Medulla oblongata (tissue), 1 donor: ENCODE results near the gene EML6.

ENCODE experiments used
- DNase-seq: peaks from one replicate; pipeline ENCODE4 v3.0.0-alpha.2; 2015; ENCODE audit errors: extremely low spot score

Gene EML6

DNA sequence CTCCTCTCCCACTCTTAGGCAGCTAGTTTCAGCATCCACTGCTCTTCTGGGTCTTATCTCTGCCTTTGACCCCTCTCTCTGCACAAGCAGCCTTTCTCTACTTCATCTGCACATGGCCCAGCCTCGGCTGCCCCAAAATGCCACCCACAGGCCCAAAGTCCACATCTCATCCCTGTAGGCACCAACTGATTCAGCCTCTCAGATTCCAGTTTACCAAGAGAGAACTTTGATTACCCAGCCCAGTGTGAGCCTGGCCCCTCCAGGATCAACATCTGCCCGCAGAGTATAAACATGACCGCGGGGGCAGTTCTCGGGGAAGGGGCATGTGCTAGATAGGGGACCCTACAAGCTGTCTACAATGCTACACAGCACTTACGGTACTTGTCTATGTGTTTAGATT lies 185.1 kb downstream of the EML6 start:
- no peak for DNase-seq

GRCh38 chr2:54909001-54909400 lies 185.5 kb downstream of the EML6 start:
- no peak for DNase-seq

DNA sequence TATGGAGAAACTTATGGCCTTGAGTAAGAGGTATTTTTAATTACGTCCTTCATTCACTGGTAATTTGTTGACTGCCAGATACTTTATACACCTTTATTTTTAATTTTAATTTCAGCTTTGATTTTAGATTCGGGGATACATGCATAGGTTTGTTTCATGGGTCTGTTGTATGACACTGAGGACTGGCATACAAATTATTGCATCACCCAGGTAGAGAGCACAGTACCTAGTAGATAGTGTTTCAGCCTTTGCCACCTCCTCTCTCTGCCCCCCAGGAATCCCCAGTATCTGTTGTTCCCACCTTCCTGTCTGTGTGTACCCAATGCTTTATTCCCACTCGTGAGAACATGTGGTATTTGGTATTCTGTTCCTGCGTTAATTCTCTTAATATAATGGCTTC lies 188.8 kb downstream of the EML6 start:
- no peak for DNase-seq

GRCh38 chr2:54912893-54913292 lies 189.4 kb downstream of the EML6 start:
- no peak for DNase-seq

DNA sequence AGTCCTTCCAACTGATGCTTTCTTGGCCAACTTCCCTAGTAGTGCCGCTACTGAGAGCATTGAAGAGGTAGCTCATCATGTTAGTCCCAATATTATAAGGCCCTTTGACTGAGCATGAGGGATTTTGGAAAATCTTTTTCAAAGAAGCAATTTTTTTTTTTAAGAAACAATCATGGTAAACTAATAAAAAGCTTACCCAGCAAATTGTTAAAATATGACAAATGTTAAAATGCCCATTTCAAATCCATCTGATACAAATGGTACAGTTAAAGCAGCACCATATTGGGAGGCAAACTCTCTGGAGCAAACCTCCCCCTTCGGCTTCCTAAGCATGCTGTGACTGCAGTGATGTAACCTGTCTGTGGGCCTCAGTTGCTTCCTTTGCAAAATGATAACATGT lies 191.2 kb downstream of the EML6 start:
- no peak for DNase-seq

- DNase-seq = no peak
Observed at GRCh38 chr2:54915101-54915500, 191.6 kb downstream of the EML6 start.

- DNase-seq = no peak
Observed at GRCh38 chr2:54916637-54917036, 193.2 kb downstream of the EML6 start.

GRCh38 chr2:54918647-54919280 lies 195.3 kb downstream of the EML6 start:
- no peak for DNase-seq

GRCh38 chr2:54920660-54921059 lies 197.2 kb downstream of the EML6 start:
- no peak for DNase-seq

GRCh38 chr2:54924121-54924520 lies 200.7 kb downstream of the EML6 start:
- no peak for DNase-seq

DNA sequence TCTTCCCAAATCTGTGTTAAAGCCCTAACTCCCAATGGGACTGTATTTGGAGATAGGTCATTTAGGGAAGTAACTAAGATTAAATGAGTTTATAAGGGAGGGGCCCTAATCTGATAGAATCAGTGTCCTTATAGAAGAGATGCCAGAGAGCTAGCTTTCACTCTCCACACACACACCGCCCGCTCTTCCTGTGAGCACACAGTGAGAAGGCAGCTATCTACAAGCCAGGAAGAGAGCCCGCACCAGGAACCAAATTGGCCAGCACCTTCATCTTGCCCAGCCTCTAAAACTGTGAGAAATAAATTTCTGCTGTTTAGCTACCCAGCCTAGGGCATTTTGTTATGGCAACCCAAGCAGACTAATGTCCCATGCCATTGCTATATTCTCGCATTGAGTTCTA lies 201.6 kb downstream of the EML6 start:
- DNase-seq = no peak

GRCh38 chr2:54927085-54927750 lies 203.8 kb downstream of the EML6 start:
- DNase-seq = no peak

DNA sequence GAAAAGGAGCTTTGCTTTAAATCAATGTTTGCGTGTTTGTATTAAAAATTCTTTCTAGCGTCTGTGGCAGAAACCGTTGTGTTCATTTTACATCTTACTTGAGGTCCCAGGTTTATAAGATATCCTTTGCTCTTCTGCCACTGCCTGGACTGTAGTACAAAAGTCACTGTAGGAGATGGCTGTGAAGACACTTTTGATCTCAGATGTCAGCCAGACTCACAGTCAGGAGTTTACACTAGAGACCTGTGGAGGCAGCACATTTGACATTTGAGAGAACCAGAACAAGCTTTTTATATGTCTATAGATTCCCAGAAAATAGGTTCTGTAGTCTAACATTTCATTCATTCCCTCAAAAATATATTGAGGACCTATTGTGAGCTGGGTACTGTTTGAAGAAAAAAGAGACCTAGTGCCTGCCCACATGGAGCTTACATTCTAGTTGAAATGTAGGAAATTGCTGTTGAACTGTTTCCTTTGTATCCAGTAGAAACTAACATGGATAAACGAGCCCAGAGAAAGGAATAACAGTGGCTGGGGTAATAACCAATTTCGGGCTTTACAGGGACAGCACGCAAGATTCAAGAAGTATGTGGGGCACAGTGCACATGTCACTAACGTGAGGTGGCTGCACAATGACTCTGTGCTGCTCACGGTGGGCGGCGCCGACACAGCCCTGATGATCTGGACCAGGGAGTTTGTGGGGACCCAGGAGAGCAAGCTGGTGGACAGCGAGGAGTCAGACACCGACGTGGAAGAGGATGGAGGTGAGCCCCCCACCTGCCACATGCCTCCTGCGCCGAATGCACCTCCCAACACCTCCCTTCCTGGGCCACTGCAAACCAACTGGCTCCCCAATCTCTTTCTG lies 204.5 kb downstream of the EML6 start:
- no peak for DNase-seq

- DNase-seq = no peak
Observed at GRCh38 chr2:54928719-54929118, 205.3 kb downstream of the EML6 start.

DNA sequence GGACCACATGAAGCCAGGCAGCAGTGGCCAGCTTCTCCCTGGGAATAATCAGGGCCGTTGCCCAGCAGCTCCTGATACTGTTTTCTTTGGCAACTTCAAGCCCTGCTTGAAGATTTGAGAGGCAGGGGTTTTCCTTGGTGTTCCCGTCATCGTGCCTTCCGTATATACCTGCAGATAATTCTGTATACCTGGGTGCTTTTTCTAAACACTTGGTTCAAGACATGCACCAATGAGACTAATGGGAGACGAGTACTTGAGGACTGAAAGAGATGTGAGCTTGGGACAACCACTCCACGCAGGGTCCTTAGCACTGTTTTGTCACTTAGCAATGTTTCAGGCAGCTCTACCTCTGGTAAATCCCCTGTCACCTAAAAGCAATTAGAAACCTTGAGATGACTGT lies 208.0 kb downstream of the EML6 start:
- no peak for DNase-seq

GRCh38 chr2:54935389-54935788 lies 211.9 kb downstream of the EML6 start:
- no peak for DNase-seq

DNA sequence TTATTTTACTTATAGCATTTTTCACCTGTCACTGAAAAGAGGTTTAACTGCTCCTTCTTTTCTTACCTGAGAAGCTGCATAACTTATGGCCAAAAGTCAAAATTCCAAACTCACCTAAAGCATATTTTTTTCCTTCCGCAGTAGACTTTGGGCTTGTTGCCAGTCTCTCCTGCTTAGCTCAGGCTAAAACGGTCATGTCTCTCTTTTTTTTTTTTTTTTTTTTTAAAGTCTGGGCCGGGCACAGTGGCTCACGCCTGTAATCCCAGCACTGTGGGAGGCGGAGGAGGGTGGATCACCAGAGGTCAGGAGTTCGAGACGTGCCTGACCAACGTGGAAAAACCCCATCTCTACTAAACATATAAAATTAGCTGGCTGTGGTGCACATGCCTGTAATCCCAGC lies 213.3 kb downstream of the EML6 start:
- no peak for DNase-seq

DNA sequence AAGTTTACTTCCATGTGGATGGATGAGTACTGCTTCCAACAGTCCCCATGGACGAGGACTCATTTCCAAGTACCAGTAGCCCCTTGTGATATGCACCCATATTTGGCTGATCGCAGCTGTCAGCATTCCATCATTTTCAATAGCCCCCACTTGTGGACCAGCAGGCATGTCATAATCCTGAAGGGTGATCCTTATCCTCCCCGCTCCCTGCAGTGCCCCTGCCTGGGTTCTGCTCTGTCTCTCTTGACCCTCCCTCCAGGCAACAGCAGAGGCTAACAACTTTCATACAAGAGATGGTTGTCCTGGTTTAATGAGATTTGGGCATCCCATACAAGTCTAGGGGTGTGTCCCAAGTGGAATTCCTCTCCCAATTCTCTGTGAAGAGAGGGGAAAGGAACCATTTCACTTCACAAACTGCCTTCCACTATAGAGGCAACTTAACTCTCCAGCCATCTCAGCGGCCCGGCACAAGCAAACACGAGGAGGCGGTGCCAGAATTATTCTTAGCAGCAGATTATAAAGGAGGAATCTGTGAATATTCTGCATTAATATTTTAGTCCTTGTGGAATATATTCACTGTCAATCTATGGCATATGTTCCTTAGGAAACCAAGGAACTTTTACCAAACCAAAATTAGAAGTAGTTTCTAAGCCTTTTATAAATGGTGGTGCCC lies 216.1 kb downstream of the EML6 start:
- no peak for DNase-seq

DNA sequence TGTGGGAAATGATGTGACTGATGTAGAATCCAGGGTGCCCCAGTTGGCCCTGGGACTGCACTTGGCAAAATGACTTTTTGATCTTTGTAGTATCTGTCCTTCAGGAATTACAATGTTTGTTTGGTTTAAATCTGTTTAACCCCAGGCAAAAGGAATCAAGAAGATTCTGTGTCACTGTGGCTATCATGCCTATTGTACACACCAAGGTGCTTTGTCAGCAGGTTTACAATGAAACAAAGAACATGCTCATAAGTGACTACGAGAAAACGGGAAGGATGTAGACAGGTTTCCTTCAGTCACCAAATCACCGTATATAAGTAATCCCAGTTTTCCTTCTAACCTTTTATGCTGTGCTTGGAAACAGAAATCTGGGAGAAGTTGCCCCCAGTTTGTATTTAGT lies 217.3 kb downstream of the EML6 start:
- no peak for DNase-seq

DNA sequence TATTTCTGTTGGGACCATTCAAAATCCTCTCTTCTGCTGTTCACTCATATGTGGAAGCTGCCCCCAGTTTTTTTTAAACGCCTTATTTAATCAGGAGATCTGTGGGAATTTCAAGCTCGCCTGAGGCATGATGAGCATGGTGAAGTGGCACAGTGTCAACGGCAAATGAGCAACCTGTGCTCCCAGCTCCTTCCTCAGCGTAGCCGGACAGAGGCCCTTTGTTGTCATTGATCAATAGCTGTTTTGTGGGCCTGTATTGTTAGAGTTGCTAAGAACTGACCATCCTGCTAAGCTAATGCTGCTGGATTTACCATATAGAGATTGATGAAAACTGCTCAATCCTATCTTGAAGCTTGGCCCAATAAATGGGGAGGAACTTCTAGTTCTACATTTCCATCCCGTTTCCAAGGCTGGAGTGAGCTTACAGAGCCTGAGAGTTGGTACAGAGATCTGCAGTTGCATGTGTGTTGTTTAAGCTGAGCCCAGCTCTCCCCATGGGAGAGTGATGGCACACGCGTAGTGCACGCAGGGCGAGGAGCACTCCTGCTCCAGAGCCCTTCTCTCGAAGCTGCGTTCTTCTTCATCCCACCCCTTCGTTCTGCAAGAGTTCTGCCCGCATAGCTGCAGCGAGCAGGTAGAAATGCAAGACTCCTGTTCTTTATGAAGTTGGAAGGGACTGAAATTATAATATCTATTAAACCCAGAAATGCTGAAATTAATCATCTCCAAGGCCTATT lies 218.0 kb downstream of the EML6 start:
- DNase-seq = peak; percentile 56

- no peak for DNase-seq
Observed at GRCh38 chr2:54942373-54942772, 218.9 kb downstream of the EML6 start.
